GM21619 (cell line): ENCODE data around the gene OOSP4A.

ENCODE experiments used
- ATAC-seq: cut with Tn5 transposase; IDR thresholded peaks from one replicate; pipeline ENCODE4 v1.9.1; 2021; ENCODE audit not compliant: unreplicated experiment

The OOSP4A gene

DNA sequence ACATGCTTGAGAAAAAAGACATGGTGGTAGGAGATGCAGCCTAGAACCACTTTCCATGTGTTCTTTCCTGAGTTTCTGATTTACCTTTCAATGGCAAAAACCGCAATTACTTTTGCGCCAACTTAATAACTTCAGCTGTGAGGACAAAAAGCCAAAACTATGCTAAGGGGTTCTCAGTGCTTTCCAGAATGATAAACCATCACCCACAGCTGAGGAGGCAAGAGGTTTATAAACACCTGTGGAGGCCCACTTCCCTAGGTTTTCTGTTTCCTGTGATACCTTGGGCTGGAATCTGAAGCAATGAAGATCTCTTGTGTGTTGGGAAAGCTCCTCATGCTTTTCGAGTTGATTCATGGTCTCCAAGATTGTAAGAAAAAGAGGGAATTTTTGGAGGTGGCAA, at the start of gene OOSP4A:
OOSP4A (plus strand) TSS at position 301 of the 400 bp plus-strand sequence; CDS start at position 301, 0 bp downstream.
- ATAC-seq: no peak

DNA sequence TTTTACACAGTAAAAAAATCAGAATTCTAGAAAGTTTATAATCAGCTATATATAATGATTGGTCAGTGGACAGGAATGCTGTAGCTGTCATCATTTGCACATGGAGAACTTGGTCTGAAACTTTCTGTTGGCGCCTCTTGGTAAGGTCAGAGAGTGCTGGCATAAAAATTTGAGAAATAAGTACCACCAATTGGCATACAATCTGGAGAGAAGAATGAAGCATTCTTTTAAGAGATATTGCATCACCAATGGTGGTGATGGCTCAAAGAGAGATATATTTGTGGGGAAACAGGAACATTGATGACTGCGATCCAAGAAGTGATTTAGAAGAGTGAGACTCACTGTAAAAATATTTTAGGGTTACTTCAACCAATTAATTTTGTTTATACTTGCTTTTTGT, 45.4 kb upstream of the OOSP4A start:
- no peak for ATAC-seq

DNA sequence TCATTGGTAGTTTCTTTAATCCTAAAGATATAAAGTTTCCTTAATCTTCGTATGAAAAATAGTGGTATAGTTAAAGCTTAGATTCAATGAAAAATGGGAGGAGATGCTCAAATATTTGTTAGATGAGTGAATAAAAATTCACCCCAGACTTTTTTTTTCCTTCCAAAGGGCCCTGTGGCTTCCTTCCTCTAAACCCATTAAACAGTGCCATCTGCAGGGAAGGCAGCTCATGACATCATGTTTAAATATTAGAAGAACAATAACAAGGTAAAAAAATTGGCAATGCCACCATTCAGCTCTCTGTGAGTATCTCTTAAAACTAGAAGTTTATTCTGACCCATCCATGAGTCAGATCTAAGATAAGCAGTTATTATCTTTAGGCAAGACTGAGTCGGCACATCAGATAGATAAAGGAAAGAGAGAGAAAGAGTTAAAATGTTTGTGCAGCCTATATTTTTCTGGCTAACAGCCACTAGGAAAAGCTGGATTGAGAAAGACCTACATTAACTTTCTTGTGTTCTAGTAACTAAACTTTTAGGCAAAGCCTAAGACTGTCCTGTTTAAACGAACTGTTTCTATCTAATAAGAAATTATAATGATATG, 44.7 kb upstream of the OOSP4A start:
- no peak for ATAC-seq

GRCh38 chr11:59923813-59924212, 40.0 kb upstream of the OOSP4A start:
- no peak for ATAC-seq

GRCh38 chr11:59931688-59932087, 32.1 kb upstream of the OOSP4A start:
- ATAC-seq: no peak

- no peak for ATAC-seq
These were observed 25.7 kb upstream of the OOSP4A start, which contains the start of gene OOSP1 for GRCh38 chr11:59938132-59938531. Gene OOSP1 (plus strand): TSS chr11:59938432. CDS start chr11:59938455, 23 bp downstream.

- no peak for ATAC-seq
These were observed 25.1 kb upstream of the OOSP4A start for GRCh38 chr11:59938718-59939117.

GRCh38 chr11:59939482-59939881, 24.4 kb upstream of the OOSP4A start:
- no peak for ATAC-seq

- ATAC-seq: no peak
These were observed 22.7 kb upstream of the OOSP4A start for GRCh38 chr11:59941091-59941490.

DNA sequence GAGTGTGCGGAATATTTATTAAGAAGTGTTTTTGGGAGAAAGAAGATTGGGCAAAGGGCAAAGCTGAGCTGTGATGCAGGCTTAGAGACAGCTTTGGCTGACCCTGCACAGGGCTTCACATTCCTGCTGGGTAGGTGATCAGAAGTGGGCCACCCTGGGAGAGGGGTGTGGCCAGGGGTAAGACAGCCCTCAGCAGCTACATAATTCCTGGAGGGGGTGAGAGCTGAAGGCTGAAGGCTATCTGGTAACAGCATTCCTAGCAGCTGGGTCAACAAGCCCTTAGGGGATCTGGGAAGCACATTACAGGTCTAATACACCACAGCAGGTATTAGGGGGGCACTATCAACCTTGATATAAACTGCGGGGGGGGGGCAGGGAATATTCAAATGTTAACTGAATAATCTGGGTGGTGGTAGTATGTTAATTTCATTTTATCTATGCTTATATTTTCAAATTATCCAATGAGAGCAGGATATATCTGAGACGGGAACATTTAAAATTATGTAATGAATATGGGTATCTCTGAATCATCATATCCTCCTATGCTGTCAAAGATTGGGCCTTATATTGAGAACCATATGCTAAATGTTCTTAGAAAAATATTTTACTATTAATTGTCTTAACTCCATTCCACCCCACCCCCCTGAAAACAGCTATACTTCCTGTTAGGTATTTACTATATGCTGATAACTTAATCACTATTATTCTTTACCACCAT, 19.7 kb upstream of the OOSP4A start:
- ATAC-seq: no peak

DNA sequence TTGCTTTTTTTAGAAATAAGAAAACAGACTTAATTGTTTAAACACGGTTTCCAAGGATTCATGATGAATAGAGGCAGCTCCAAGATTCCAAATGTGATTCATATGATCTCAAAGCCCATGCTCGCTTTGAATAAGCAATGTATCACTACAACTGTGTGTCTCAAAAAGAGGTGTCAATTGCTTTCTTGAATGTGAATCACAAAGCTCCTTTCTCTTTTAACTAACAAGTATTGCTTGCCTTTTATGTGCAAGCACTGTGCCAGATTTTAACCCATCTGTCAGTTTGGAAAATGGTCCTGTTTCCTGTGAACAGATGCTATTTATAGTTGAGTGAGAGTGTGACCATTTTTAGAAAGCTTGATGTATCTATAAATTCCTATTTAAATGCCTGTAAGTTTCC, 19.1 kb upstream of the OOSP4A start:
- ATAC-seq: no peak

- ATAC-seq: no peak
These were observed 10.2 kb upstream of the OOSP4A start for GRCh38 chr11:59953463-59954218.

GRCh38 chr11:59954219-59954847, 9.5 kb upstream of the OOSP4A start:
- no peak for ATAC-seq

- ATAC-seq: no peak
These were observed 6.7 kb upstream of the OOSP4A start for GRCh38 chr11:59957094-59957493.

DNA sequence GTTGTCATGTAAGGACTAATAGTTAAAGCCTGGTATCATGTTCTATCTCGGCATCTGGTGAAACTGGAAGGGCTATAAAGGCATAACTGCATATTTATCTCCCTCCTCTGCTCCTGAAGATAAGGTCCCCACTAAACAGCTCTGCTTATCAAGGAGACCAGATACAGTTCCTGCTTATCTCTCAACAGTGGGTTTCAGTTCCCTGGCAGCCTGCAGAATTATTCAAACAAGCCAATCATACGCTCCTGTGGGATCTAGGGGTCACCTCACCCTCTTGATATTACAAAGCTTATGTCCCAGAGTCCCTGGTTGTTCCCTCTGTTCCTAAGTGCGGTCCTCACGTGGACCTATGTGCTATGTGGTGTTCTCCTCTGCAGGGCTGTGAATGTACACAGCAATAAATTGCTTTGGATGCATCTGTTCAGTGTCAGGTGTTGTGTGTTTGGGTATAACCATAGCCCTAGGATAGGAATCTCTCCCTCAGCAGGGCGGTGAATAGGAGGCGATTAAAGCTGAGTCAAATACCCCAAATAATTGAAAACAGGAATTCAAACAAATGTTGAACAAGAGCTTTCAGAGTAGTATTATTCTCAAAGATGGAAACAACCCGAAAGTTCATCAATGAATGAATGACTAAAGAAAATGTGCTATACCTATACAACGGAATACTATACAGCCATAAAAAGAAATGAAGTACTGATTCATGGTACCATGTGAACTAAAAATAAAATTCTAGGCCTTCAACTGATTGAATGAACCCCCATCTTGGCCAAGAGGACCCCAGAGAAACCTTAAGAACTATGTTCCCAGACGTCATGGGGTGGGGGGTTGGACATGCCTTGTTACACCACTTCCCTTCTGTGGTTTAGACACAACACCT, 3.1 kb upstream of the OOSP4A start:
- ATAC-seq: no peak

- no peak for ATAC-seq
These were observed 1.7 kb upstream of the OOSP4A start for GRCh38 chr11:59962107-59962482.

DNA sequence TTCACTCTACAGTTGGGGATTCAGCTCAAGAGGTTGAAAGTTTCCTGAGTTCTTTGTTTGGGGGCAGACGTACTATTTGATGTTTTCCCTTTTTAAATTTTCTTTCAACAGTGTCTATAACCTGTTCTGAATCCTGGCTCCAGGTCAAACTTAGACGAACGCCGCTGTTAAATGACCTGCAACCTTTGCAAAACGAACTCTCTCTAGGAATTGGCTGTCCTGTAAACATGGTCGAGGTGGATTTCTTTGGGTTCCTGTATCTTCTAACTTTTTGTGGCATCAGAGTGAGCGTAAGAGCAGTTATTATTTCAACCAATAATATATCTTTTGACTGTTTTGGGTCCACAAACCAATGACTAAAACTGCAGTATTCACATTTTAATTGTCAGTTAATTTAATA, 1.6 kb downstream of the OOSP4A start:
- no peak for ATAC-seq

DNA sequence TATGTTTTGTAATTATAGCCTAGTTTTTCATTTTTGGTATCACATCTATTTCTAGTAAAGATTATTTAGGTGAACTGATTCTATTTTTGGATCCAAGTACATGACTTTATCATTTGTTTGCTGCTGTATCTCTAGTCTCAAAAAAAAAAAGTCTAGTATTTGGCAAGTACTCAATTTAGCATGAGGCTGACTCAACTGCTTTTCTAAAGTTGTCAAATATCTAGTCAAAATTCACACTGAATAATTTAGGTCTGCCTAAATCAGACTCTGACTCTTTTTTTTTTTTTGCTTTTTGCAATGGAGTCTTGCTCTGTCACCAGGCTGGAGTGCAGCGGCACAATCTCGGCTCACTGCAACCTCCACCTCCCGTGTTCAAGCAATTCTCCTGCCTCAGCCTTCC, 2.4 kb downstream of the OOSP4A start:
- ATAC-seq: no peak

DNA sequence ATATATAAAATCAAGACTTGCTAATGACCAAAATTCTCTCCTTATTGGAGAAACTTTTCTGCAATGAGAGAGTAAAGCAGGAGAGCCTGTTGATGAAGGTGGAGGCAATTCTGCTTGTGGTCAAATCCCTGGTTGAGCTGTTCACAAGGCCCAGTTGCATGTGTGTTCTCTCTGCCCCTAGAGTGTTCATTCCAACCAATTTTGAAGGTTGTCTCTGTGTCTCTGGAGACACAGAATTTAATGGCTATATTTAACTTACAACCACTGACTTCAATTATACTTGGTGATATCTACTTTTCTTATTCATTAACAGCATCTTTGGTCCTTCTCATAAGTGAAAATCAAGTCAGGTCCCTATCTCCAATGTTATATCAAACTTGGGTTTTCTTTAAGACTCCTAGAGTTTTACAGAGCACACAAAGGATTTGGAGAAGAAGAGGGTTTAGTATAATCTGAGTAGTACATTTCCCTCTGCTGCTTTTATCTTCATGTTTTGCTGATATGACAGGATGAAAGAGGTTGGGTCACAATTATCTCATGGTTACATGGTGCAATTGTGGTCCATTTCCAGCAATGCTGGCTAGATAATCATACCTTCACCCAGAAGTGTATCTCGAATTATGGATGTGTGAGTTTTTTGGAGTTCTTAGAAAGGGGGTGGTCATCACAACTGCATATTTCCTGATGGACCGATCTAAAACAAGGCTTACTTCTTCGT, 4.0 kb downstream of the OOSP4A start:
- no peak for ATAC-seq

- ATAC-seq: no peak
These were observed 4.6 kb downstream of the OOSP4A start for GRCh38 chr11:59968395-59968783.
